OCI-LY3 (cell line): ENCODE results near the gene OSBPL8.

Source experiments
- H2AFZ ChIP-seq: fragments of 200-600, 300-600 bp; shearing (Covaris generic); 2 replicates; pipeline ENCODE4 v1.6.0; 2014; ENCODE audit warnings: antibody characterized with exemption, low read depth, low read length
- H3K27ac ChIP-seq: fragments of 200-600, 300-600 bp; sonication (generic); 2 replicates; pipeline ENCODE4 v1.5.1; 2014; ENCODE audit warnings: mild to moderate bottlenecking, low read length, moderate library complexity, mixed read lengths
- H3K27me3 ChIP-seq: fragments of 200-600, 300-600 bp; sonication (generic); 2 replicates; pipeline ENCODE4 v1.6.1; 2014; ENCODE audit warnings: low read depth, low read length, mixed read lengths
- H3K36me3 ChIP-seq: fragments of 200-600, 300-600 bp; sonication (generic); replicated peaks from 2 replicates; pipeline ENCODE3; 2014; ENCODE audit warnings: low read depth, low read length, mixed read lengths
- H3K4me1 ChIP-seq: fragments of 300-600, 200-600 bp; sonication (generic); 2 replicates; pipeline ENCODE4 v1.6.1; 2014; ENCODE audit warnings: low read length, mixed read lengths
- H3K4me2 ChIP-seq: fragments of 200-600, 300-600 bp; sonication (generic); 2 replicates; pipeline ENCODE4 v1.6.1; 2014; ENCODE audit warnings: low read length, mixed read lengths
- H3K4me3 ChIP-seq: fragments of 300-600, 200-600 bp; sonication (generic); 2 replicates; pipeline ENCODE4 v1.5.1; 2014; ENCODE audit warnings: antibody characterized with exemption, mild to moderate bottlenecking, low read length, moderate library complexity
- H3K79me2 ChIP-seq: fragments of 300-600, 200-600 bp; shearing (Covaris generic); 2 replicates; pipeline ENCODE4 v1.6.1; 2014; ENCODE audit warnings: mild to moderate bottlenecking, low read length, mixed read lengths
- H3K9ac ChIP-seq: fragments of 300-600, 200-600 bp; shearing (Covaris generic); 2 replicates; pipeline ENCODE4 v1.6.0; 2014; ENCODE audit warnings: mild to moderate bottlenecking, low read length, moderate library complexity
- H3K9me3 ChIP-seq: fragments of 200-600, 300-600 bp; shearing (Covaris generic); 2 replicates; pipeline ENCODE4 v1.6.1; 2014; ENCODE audit warnings: low read length, mixed read lengths; ENCODE audit not compliant: insufficient read depth
- H4K20me1 ChIP-seq: fragments of 200-600, 300-600 bp; sonication (generic); 2 replicates; pipeline ENCODE4 v1.6.1; 2016; ENCODE audit warnings: low read length, mixed read lengths; ENCODE audit not compliant: insufficient read depth
- CTCF ChIP-seq: fragments of 200-600, 300-600 bp; sonication (generic); IDR thresholded peaks from 2 replicates; pipeline ENCODE4 v1.5.1; 2014; ENCODE audit warnings: antibody characterized with exemption, low read length, low read depth
- EZH2phosphoT487 ChIP-seq: fragments of 200-600 bp; shearing (Covaris generic); IDR thresholded peaks from 2 replicates; pipeline ENCODE4 v1.6.1; 2018; ENCODE audit warnings: antibody characterized with exemption, mixed run types, low read depth

Gene OSBPL8

DNA sequence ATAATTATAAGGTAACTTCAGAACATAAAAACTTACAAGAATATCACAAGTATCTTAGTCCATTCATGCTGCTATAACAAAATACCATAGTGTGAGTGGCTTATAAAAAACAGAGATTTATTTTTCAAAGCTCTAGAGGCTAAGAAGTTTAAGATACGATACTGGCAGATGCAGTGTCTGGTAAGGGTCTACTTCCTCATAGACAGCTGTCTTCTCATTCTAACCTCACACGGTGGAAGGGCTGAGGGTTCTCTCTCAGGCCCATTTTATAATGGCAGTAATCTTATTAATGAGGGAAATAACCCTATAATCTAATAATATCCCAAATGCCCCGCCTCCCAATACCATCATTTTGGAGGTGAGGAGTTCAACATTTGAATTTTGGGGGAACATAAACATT is 23.7 kb upstream of the OSBPL8 start:
- H3K9ac ChIP-seq, result no peak overlapping the region
- peaks cover 14% of the 10 kb centered on the region for H3K4me1 ChIP-seq
- peak overlapping the region; percentile 31 for H3K4me2 ChIP-seq
- no peaks in the 10 kb centered on the region for H3K27me3 ChIP-seq
- no peaks in the 10 kb centered on the region for H4K20me1 ChIP-seq
- no peak for TF ChIP-seq CTCF
- no peak for TF ChIP-seq EZH2phosphoT487
- no peak overlapping the region for H3K27ac ChIP-seq
- no peaks in the 10 kb centered on the region for H3K9me3 ChIP-seq
- 0 out of 2 replicates have a peak overlapping the region, but pooled peaks have one; percentile 68 for H2AFZ ChIP-seq
- no peaks in the 10 kb centered on the region for H3K79me2 ChIP-seq
- no peaks in the 10 kb centered on the region for H3K36me3 ChIP-seq
- no peak overlapping the region for H3K4me3 ChIP-seq

GRCh38 chr12:76573840-76574373 is 14.3 kb upstream of the OSBPL8 start:
- Histone ChIP-seq H3K4me1 (peaks cover 4% of the 10 kb centered on the region; the same call in 1 of the 2 replicates), H3K27ac (no peak overlapping the region), H2AFZ (no peak overlapping the region), H3K9me3 (no peaks in the 10 kb centered on the region), H3K36me3 (no peaks in the 10 kb centered on the region), H3K9ac (no peak overlapping the region), H3K79me2 (no peaks in the 10 kb centered on the region), H4K20me1 (no peaks in the 10 kb centered on the region), H3K4me2 (no peak overlapping the region), H3K4me3 (no peak overlapping the region), H3K27me3 (no peaks in the 10 kb centered on the region)
- TF ChIP-seq CTCF, result no peak
- TF ChIP-seq EZH2phosphoT487, result no peak

- H3K4me1 ChIP-seq, result peaks cover 4% of the 10 kb centered on the region; the same call in 1 of the 2 replicates
- no peaks in the 10 kb centered on the region for H3K9me3 ChIP-seq
Observed at GRCh38 chr12:76571256-76571655, 11.7 kb upstream of the OSBPL8 start.

More at GRCh38 chr12:76571256-76571655, 11.7 kb upstream of the OSBPL8 start:
- no peaks in the 10 kb centered on the region for H4K20me1 ChIP-seq
- no peaks in the 10 kb centered on the region for H3K36me3 ChIP-seq
- no peaks in the 10 kb centered on the region for H3K27me3 ChIP-seq
- H3K27ac ChIP-seq, result no peak overlapping the region
- TF ChIP-seq CTCF (no peak), EZH2phosphoT487 (no peak)
- H3K79me2 ChIP-seq, result no peaks in the 10 kb centered on the region
- no peak overlapping the region for H3K9ac ChIP-seq
- H2AFZ ChIP-seq, result no peak overlapping the region
- no peak overlapping the region for H3K4me2 ChIP-seq
- H3K4me3 ChIP-seq, result no peak overlapping the region
